ENCODE measurements around the gene SF1. TPM values are rescaled to one million over a fixed set of nuclear protein-coding genes. Genes with fewer than 3 reads are reported as not detected.

SF1 gene
- total RNA-seq, 2 experiments from 2014 or later = 247 to 535 TPM

DNA sequence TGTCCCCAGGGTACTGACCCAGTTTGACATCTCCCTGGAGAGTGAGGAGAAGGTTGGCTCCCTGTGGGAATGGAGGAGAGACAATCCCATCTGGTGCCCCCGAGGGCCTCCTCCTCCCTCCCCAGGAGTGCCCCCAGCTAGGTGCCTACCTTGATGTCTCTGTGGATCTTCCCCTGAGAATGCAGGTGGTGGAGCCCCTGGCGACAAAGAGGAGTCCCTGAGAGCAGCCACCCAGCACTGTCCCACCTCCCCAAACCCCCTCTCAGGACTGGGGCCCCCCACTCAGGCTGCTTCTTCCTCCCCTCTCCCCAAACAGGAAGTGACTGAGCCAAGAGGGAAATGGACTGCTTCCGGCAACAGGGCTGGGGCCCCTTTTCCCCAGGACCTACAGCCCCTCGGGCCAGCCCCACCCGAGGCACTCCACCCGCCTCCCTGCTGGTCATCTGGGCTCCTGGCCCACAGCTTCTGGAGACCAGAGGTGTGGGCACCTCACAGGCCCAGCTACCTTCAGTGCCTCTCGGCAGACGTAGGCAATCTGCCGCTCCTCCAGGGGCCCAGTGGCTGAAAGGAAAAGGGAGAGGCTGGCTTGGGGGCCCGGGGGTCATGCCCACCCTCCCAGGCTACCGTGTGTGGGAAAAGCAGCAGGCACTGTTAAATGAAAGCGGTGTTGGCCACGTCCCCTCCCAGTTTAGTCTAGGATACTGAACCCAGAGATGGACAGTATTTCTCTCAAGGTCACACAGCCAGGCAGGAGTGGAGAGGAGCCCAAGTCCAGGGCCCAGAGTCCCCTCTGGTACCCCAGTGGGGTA, 23.4 kb upstream of the SF1 start:
- Histone ChIP-seq H3K9me2 (ENCODE audit: insufficient read depth, low read length) (no peaks in the 10 kb centered on the region), H3K4me3 (ENCODE audit: low read depth, low read length, poor library complexity, severe bottlenecking) (peak overlapping the region; percentile 78), H3K36me3 (ENCODE audit: insufficient read depth, low read length) (peaks cover 73% of the 10 kb centered on the region), H3K27ac (ENCODE audit: low read depth, low read length, poor library complexity, severe bottlenecking) (peak overlapping the region; percentile 82), H3K4me1 (ENCODE audit: insufficient read depth, low read length, poor library complexity, severe bottlenecking) (peaks cover 47% of the 10 kb centered on the region), H3K79me2 (ENCODE audit: insufficient read depth, low read depth, low read length) (peaks cover 18% of the 10 kb centered on the region; the same call in 1 of the 2 replicates), H3K4me2 (ENCODE audit: low read length) (peak overlapping the region; percentile 91), H3K9me3 (ENCODE audit: low read length) (no peaks in the 10 kb centered on the region), H2AFZ (ENCODE audit: low read length) (peak overlapping the region; percentile 28; the same call in 1 of the 2 replicates), H4K20me1 (ENCODE audit: insufficient read depth, low read length) (no peaks in the 10 kb centered on the region)
- POLR2A ChIA-PET = interaction anchor here (0.6 to 3.0 kb wide), 3 partner anchors 8 to 117 kb away, joined by 3 to 14 read pairs (median 3); partner anchors contain the start of genes MEN1 and SF1
- intact Hi-C loops (cut with micrococcal nuclease; ENCODE audit: unreplicated experiment) = loop anchor here (1.0 to 2.0 kb wide), 4 partner anchors 15 to 59 kb away; partner anchors contain the start of genes CDC42BPG and SF1
- no TSS peak for BruUV-seq (replicated peaks)
- DNase-seq (ENCODE audit: low spot score) = peak; percentile 37
- CTCF ChIA-PET (ENCODE audit: unreplicated experiment) = interaction anchor here (0.6 to 0.7 kb wide), 2 partner anchors 8 to 54 kb away, joined by 3 to 4 read pairs; no protein-coding TSS in a partner anchor
- TF ChIP-seq EZH2phosphoT487 (IDR thresholded peaks at IDR 0.05; ENCODE audit: borderline replicate concordance, low read depth, low read length) = no peak
- 0 out of 2 replicates have a peak, but pooled peaks have one; percentile 20 for TF ChIP-seq CTCF (conservative IDR thresholded peaks at IDR 0.05; ENCODE audit: low read length)

GRCh38 chr11:64801158-64801464, 22.8 kb upstream of the SF1 start:
- peak overlapping the region; percentile 82 for H3K27ac ChIP-seq (ENCODE audit: low read depth, low read length, poor library complexity, severe bottlenecking)
- ChIA-PET POLR2A (interaction anchor here (3.0 kb wide), 1 partner anchor 9 kb away, joined by 14 read pairs; the partner anchor contains the start of gene MEN1), CTCF (ENCODE audit: unreplicated experiment) (no interaction called here)
- no peak overlapping the region for H2AFZ ChIP-seq (ENCODE audit: low read length)
- no peaks in the 10 kb centered on the region for H3K9me2 ChIP-seq (ENCODE audit: insufficient read depth, low read length)
- no TSS peak for BruUV-seq (replicated peaks)
- no peak for TF ChIP-seq EZH2phosphoT487 (IDR thresholded peaks at IDR 0.05; ENCODE audit: borderline replicate concordance, low read depth, low read length)
- TF ChIP-seq CTCF (conservative IDR thresholded peaks at IDR 0.05; ENCODE audit: low read length) = no peak
- peaks cover 18% of the 10 kb centered on the region; the same call in 1 of the 2 replicates for H3K79me2 ChIP-seq (ENCODE audit: insufficient read depth, low read depth, low read length)
- H3K4me3 ChIP-seq (ENCODE audit: low read depth, low read length, poor library complexity, severe bottlenecking) = peak overlapping the region; percentile 78
- H3K36me3 ChIP-seq (ENCODE audit: insufficient read depth, low read length) = peaks cover 73% of the 10 kb centered on the region
- peak overlapping the region; percentile 91 for H3K4me2 ChIP-seq (ENCODE audit: low read length)
- H3K4me1 ChIP-seq (ENCODE audit: insufficient read depth, low read length, poor library complexity, severe bottlenecking) = peaks cover 47% of the 10 kb centered on the region
- no peaks in the 10 kb centered on the region for H4K20me1 ChIP-seq (ENCODE audit: insufficient read depth, low read length)
- H3K9me3 ChIP-seq (ENCODE audit: low read length) = no peaks in the 10 kb centered on the region
- intact Hi-C loops (cut with micrococcal nuclease; ENCODE audit: unreplicated experiment) = no loop called here
- peak; percentile 20 for DNase-seq (ENCODE audit: low spot score)
